Stomach (tissue), 9 donors: Measurements from ENCODE around the gene SLC2A14. TPM values are rescaled to one million over a fixed set of nuclear protein-coding genes. Genes with fewer than 3 reads are reported as not detected.
"Not testable (repeated sequence)": the region's sequence is repeated elsewhere in the genome, so short reads cannot be mapped to it uniquely, and the experiment has no call there.

ENCODE experiments used
- DNase-seq, 2 donors: peaks; one replicate each; pipeline versions ENCODE4 v3.0.0 to v3.0.0-alpha.2; 2013 to 2019
- H3K27ac ChIP-seq, 5 donors: fragments of 200-600 bp in 4 of 5; sonication (generic) in 4 of 5; one replicate each; pipeline ENCODE4 v1.5.1; 2013 to 2019; ENCODE audit warnings: mild to moderate bottlenecking in 1 of 5, moderate library complexity in 1 of 5
- H3K27me3 ChIP-seq, 3 donors: fragments of 200-600 bp; sonication (generic); one replicate each; pipeline ENCODE4 v1.5.1; 2017 to 2019; ENCODE audit warnings: mixed run types in 1 of 3
- H3K36me3 ChIP-seq, 4 donors: fragments of 200-600 bp; sonication (generic); 1 replicate in 3 of 4; 2 replicates in 1 of 4; pipeline ENCODE4 v1.5.1; 2016 to 2019
- H3K4me1 ChIP-seq, 4 donors: fragments of 200-600 bp; sonication (generic); one replicate each; pipeline ENCODE4 v1.5.1; 2016 to 2019
- H3K4me3 ChIP-seq, 4 donors: fragments of 200-600 bp; sonication (generic) in 3 of 4; one replicate each; pipeline ENCODE4 v1.5.1; 2016 to 2019; ENCODE audit warnings: mild to moderate bottlenecking in 1 of 4
- H3K9me3 ChIP-seq, 4 donors: fragments of 200-600 bp; sonication (generic); one replicate each; pipeline ENCODE4 v1.5.1; 2016 to 2019
- EP300 ChIP-seq: sonication (generic); formaldehyde crosslinking; IDR thresholded peaks from one replicate; pipeline ENCODE4 v1.6.1; 2017; ENCODE audit warnings: antibody characterized with exemption
- POLR2A ChIP-seq, 4 donors: fragments of 450-650 bp; IDR thresholded peaks; one replicate each; pipeline ENCODE4 v1.6.1; 2016; ENCODE audit warnings: antibody characterized with exemption in 4 of 4, control low read depth in 2 of 4, mild to moderate bottlenecking in 1 of 4, moderate library complexity in 1 of 4
- POLR2AphosphoS5 ChIP-seq, 3 donors: sonication (generic); formaldehyde crosslinking; IDR thresholded peaks; one replicate each; pipeline ENCODE4 v1.6.1; 2016; ENCODE audit warnings: antibody characterized with exemption in 3 of 3
- WGBS, 5 donors: extraction: QIAGEN DNeasy Blood & Tissue Kit in 3 of 5; methylation state at CpG; one replicate each; pipeline versions ENCODE4 v1.1.5 to v1.1.7; 2013 to 2018; 5-methylcytosine and 5-hydroxymethylcytosine counted together
- intact Hi-C: fragments of 100-400 bp; cut with DNase I; formaldehyde crosslinking; loops from one replicate; pipeline ENCODE4 v1.15.1; 2023; ENCODE audit warnings: low total_unique reads
- polyA plus RNA-seq, 3 donors: library from polyadenylated mRNA; stranded (reverse); fragments of 200-250 nt; gene quantifications; one replicate each; pipeline ENCODE4 v1.2.3, GENCODE V29; 2013
- total RNA-seq, 5 donors: library from RNA; depleted of rRNA; stranded (reverse); fragments of >200 nt; gene quantifications; one replicate each; pipeline versions ENCODE4 v1.1.0 to v1.2.3, GENCODE V29; 2014 to 2016
- TF ChIP-seq, protein P1 (sequence below), 7 experiments: fragments of 450-650 bp in 4 of 7; fragments of 200-600 bp in 3 of 7; sonication (generic) in 3 of 7; IDR thresholded peaks; one replicate each; pipeline ENCODE4 v1.5.1; 2016 to 2019; ENCODE audit warnings: antibody characterized with exemption in 7 of 7, control low read depth in 2 of 7, mild to moderate bottlenecking in 1 of 7
- donor health status: healthy with polysubstance abuse.
- donor health status: Bipolar disorder and iron deficiency.
- donor health status: healthy.

SLC2A14 gene
- total and polyA plus RNA-seq, 8 donors: 0.05 to 0.61 TPM; not detected in 6

DNA sequence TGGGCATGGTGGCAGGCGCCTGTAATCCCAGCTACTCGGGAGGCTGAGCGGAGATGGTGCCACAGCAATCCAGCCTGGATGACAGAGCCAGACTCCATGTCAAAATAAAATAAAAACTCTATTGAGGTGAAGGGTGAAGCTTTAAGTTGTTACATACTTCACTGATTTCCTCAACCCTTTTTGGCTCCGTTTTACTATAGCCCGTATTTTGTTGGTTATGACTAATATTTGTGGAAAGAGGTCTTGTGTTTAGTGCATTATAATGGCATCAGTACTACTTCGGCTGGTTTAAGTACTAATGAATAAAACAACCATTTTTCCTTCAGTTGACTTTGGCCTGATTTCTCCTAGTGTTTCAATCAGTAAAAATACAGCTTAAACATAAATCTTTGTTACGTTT is 27.0 kb upstream of the SLC2A14 start:
- Histone ChIP-seq H3K27ac (no peak overlapping the region), H3K27me3 (no peaks in the 10 kb centered on the region), H3K9me3 (no peaks in the 10 kb centered on the region), H3K4me1 (peaks cover 0 to 4% (median 4%) of the 10 kb centered on the region in 4 donors), H3K4me3 (no peak overlapping the region), H3K36me3 (no peaks in the 10 kb centered on the region)
- WGBS, 5 donors: 82 to 92% (median 87%) methylated on average over 7 of the region's 7 CpGs
- DNase-seq: no peak
- intact Hi-C loops: no loop called here
- no peak for TF ChIP-seq POLR2AphosphoS5 (IDR thresholded peaks at IDR 0.05)
- TF ChIP-seq EP300: no peak
- TF ChIP-seq POLR2A (IDR thresholded peaks at IDR 0.05): no peak
- TF ChIP-seq, protein P1, sequence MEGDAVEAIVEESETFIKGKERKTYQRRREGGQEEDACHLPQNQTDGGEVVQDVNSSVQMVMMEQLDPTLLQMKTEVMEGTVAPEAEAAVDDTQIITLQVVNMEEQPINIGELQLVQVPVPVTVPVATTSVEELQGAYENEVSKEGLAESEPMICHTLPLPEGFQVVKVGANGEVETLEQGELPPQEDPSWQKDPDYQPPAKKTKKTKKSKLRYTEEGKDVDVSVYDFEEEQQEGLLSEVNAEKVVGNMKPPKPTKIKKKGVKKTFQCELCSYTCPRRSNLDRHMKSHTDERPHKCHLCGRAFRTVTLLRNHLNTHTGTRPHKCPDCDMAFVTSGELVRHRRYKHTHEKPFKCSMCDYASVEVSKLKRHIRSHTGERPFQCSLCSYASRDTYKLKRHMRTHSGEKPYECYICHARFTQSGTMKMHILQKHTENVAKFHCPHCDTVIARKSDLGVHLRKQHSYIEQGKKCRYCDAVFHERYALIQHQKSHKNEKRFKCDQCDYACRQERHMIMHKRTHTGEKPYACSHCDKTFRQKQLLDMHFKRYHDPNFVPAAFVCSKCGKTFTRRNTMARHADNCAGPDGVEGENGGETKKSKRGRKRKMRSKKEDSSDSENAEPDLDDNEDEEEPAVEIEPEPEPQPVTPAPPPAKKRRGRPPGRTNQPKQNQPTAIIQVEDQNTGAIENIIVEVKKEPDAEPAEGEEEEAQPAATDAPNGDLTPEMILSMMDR (IDR thresholded peaks at IDR 0.05): no peak

DNA sequence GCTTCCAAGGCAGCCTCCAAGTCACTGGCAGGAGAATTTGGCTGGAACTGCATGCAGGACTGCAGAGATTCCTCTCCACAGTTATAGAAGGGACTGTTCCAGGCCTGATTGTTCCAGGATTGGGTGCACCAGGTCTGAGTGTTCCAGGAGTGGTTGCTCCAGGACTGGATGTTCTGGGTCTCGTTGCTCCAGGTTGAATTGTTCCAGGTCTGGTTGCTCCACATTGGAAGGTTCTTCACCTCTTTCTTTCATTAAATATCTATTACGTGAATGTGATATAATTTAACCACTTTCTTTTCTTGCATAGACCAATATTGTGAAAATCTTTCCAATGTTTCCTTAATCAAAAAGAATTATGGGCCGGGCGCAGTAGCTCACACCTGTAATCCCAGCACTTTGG is 24.0 kb upstream of the SLC2A14 start:
- H3K36me3 ChIP-seq, H3K27ac ChIP-seq, DNase-seq, H3K9me3 ChIP-seq, H3K4me1 ChIP-seq, H3K27me3 ChIP-seq, H3K4me3 ChIP-seq, intact Hi-C loops: not testable (repeated sequence)
- 78 to 91% (median 84%) methylated on average over 4 of the region's 4 CpGs for WGBS, 5 donors

DNA sequence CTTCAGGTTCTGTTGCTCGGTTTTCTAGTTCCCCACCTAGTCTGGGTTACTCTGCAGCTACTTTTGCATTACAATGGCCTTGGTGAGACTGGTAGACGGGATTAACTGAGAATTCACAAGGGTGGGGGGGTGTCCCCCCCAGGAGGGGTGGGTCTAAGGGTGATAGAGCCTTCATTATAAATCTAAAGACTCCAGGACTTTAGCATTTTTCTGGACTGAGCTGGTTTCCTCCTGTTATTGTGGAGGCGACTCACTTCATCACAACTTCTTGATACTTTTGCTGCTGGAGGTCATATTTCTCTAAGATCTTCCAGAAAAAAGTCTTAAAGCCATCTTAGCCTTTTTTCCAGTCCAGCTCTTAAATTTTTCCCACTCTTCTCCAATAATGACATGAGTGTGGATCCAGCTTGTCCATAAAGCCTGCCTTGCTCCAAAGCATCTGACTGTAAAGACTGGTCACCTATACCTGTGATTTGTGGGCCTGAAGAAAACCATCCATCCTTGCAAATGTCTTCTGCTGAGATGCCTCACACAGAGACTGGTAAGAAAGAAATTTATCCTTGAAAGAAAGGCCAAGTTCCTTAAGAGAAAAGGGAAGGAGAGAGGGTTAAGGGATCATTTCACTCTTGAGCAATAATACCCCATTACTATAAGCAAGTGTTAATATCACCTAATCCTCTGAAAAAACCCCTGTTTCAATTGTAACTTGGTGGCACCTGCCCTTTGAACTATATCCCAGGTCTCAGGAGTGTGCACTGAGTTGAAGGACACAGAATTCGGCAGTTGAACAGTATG is 19.7 kb upstream of the SLC2A14 start:
- 84 to 93% (median 88%) methylated on average over 4 of the region's 4 CpGs for WGBS, 5 donors
- Histone ChIP-seq H3K9me3 (no peaks in the 10 kb centered on the region), H3K4me1 (peaks cover 0 to 11% (median 3%) of the 10 kb centered on the region in 4 donors), H3K4me3 (no peak overlapping the region), H3K36me3 (no peaks in the 10 kb centered on the region), H3K27me3 (no peaks in the 10 kb centered on the region), H3K27ac (no peak overlapping the region)
- intact Hi-C loops: no loop called here
- DNase-seq: no peak
- TF ChIP-seq POLR2AphosphoS5 (IDR thresholded peaks at IDR 0.05): no peak
- no peak for TF ChIP-seq EP300
- no peak for TF ChIP-seq POLR2A (IDR thresholded peaks at IDR 0.05)
- TF ChIP-seq, protein P1 (IDR thresholded peaks at IDR 0.05): no peak

DNA sequence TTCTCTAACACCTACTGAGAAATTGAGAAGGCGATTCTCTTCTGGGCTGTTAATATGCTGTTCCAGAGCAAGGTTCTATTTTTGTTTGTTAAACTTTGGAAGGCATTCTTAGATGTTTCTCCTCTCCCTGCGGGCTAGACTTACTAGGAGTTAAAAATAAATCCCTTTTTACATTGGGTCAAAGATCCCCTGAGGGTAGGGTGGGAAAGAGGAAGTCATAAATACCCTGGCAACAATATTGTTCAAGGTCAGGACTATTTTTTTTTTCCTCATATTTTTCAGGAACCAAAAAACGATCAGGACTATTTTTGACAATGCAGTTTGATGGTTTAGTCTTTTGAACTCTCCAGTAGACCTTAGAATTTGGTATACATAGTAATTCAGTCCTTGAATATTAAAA is 12.0 kb upstream of the SLC2A14 start:
- intact Hi-C loops: no loop called here
- Histone ChIP-seq H3K36me3 (no peaks in the 10 kb centered on the region), H3K4me3 (no peak overlapping the region), H3K27ac (no peak overlapping the region), H3K9me3 (no peaks in the 10 kb centered on the region), H3K27me3 (no peaks in the 10 kb centered on the region), H3K4me1 (no peaks in the 10 kb centered on the region)
- DNase-seq: no peak
- TF ChIP-seq EP300 (no peak), POLR2A (IDR thresholded peaks at IDR 0.05) (no peak), POLR2AphosphoS5 (IDR thresholded peaks at IDR 0.05) (no peak)
- TF ChIP-seq, protein P1 (IDR thresholded peaks at IDR 0.05): no peak
- 43 to 58% (median 47%) methylated on average over 3 of the region's 3 CpGs for WGBS, 5 donors

DNA sequence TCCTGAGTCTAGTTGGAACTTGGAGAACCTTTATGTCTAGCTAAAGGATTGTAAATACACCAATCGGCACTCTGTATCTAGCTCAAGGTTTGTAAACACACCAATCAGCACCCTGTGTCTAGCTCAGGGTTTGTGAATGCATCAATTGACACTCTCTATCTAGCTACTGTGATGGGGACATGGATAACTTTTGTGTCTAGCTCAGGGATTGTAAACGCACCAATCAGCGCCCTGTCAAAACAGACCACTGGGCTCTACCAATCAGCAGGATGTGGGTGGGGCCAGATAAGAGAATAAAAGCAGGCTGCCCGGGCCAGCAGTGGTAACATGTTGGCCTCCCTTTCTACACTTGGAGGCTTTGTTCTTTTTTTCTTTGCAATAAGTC is 9.0 kb upstream of the SLC2A14 start:
- H3K4me1 ChIP-seq, H3K36me3 ChIP-seq, H3K27ac ChIP-seq, H3K4me3 ChIP-seq, H3K9me3 ChIP-seq, DNase-seq, intact Hi-C loops, H3K27me3 ChIP-seq: not testable (repeated sequence)
- WGBS, 5 donors: 50 to 65% (median 63%) methylated on average over 4 of the region's 4 CpGs

DNA sequence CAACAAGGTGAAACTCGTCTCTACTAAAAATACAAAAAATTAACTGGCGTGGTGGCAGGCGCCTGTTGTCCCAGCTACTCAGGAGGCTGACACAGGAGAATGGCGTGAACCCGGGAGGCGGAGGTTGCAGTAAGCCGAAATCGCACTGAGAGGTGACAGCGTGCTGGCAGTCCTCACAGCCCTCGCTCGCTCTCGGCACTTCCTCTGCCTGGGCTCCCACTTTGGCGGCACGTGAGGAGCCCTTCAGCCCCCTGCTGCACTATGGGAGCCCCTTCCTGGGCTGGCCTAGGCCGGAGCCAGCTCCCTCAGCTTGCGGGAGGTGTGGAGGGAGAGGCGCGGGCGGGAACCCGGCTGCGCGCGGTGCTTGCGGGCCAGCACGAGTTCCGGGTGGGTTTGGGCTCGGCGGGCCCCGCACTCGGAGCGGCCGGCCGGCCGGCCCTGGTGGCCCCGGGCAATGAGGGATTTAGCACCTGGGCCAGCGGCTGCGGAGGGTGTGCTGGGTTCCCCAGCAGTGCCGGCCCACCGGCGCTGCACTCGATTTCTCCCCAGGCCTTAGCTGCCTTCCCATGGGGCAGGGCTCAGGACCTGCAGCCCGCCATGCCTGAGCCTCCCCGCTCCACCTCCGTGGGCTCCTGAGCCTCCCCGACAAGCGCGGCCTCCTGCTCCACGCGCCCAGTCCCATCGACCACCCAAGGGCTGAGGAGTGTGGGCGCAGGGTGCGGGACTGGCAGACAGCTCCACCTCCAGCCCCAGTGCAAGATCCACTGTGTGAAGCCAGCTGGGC is 8.4 kb upstream of the SLC2A14 start:
- H3K36me3 ChIP-seq, intact Hi-C loops, H3K27me3 ChIP-seq, H3K4me3 ChIP-seq, DNase-seq, H3K9me3 ChIP-seq, H3K4me1 ChIP-seq, H3K27ac ChIP-seq: not testable (repeated sequence)
- 88 to 96% (median 94%) methylated on average over 29 to 52 of the region's 52 CpGs for WGBS, 5 donors
